ENCODE measurements around the gene KANSL1. TPM values are rescaled to one million over a fixed set of nuclear protein-coding genes. Genes with fewer than 3 reads are reported as not detected.
"Not testable (repeated sequence)": the region's sequence is repeated elsewhere in the genome, so short reads cannot be mapped to it uniquely, and the experiment has no call there.

Gene KANSL1
- total and polyA plus RNA-seq, 4 donors = 16.2 to 189 (median 47.4) TPM

- no peaks in the 10 kb centered on the region for H3K27me3 ChIP-seq (ENCODE audit: control insufficient read depth in 3 of 3, insufficient read depth in 3 of 3, low read length in 2 of 3)
- H3K4me3 ChIP-seq = no peak overlapping the region
- 88 to 89% methylated on average over 7 of the region's 7 CpGs for WGBS, 2 donors
- no peak overlapping the region for H3K9ac ChIP-seq (ENCODE audit: insufficient read depth in 1 of 2, low read length in 2 of 2)
- no peak overlapping the region for H3K27ac ChIP-seq (ENCODE audit: low read depth in 1 of 2, low read length in 1 of 2)
- peaks cover 3 to 37% (median 17%) of the 10 kb centered on the region in 5 donors for H3K4me1 ChIP-seq (ENCODE audit: control insufficient read depth in 5 of 5, insufficient read depth in 5 of 5, low read length in 5 of 5)
- H3K9me3 ChIP-seq (ENCODE audit: control insufficient read depth in 4 of 4, insufficient read depth in 3 of 4, low read length in 3 of 4) = no peaks in the 10 kb centered on the region
- no peaks in the 10 kb centered on the region for H3K36me3 ChIP-seq (ENCODE audit: control insufficient read depth in 4 of 4, insufficient read depth in 4 of 4, low read length in 4 of 4)
- DNase-seq (no peak), ATAC-seq (ENCODE audit: insufficient read depth, low FRiP score) (no peak)
- no peak for TF ChIP-seq CTCF (IDR thresholded peaks at IDR 0.05; ENCODE audit: control extremely low read depth, extremely low read depth)
Observed at GRCh38 chr17:46184696-46185095, 8.5 kb downstream of the KANSL1 start.

DNA sequence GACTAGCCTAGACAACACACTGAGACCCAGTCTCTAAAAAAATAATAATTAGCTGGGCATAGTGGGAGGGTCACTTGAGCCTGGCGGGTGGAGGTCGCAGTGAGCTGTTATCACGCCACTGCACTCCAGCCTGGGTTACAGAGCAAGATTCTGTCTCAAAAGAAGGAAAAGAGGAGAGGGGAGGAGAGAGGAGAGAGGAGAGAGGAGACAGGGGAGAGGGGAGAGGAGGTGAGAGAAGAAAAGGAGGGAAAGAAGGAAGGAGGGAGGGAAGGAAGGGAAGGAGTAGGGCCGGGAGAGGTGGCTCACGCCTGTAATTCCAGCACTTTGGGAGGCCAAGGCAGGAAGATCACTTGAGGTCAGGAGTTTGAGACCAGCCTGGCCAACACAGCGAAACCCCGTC lies 9.8 kb downstream of the KANSL1 start:
- H3K36me3 ChIP-seq (ENCODE audit: control insufficient read depth in 4 of 4, insufficient read depth in 4 of 4, low read length in 4 of 4); ATAC-seq (ENCODE audit: insufficient read depth, low FRiP score); DNase-seq; H3K27ac ChIP-seq (ENCODE audit: low read depth in 1 of 2, low read length in 1 of 2); H3K9me3 ChIP-seq (ENCODE audit: control insufficient read depth in 4 of 4, insufficient read depth in 3 of 4, low read length in 3 of 4); H3K4me3 ChIP-seq; H3K27me3 ChIP-seq (ENCODE audit: control insufficient read depth in 3 of 3, insufficient read depth in 3 of 3, low read length in 2 of 3); H3K9ac ChIP-seq (ENCODE audit: insufficient read depth in 1 of 2, low read length in 2 of 2): not testable (repeated sequence)
- H3K4me1 ChIP-seq (ENCODE audit: control insufficient read depth in 5 of 5, insufficient read depth in 5 of 5, low read length in 5 of 5) = peaks cover 4 to 41% (median 9%) of the 10 kb centered on the region in 5 donors
- 89 to 92% methylated on average over 7 of the region's 7 CpGs for WGBS, 2 donors

DNA sequence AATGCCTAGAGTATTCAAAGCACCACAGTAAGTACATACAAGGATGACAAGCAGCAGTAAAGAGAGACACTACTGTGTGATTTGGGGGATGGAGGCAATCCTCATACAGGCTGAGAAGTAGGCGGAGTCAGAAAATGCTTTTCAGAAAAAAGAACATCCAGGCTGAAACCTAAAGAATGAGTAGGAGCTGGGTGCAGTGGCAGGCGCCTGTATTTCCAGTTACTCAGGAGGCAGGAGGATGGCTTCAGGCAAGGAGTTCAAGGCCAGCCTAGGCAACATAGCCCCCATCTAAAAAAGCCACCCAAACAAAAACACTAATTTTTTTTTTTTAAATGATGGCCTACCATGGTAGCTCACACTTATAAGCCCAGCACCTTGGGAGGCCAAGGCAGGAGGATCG lies 10.3 kb downstream of the KANSL1 start:
- Histone ChIP-seq H3K4me1 (ENCODE audit: control insufficient read depth in 5 of 5, insufficient read depth in 5 of 5, low read length in 5 of 5) (peaks cover 0 to 38% (median 9%) of the 10 kb centered on the region in 5 donors), H3K27ac (ENCODE audit: low read depth in 1 of 2, low read length in 1 of 2) (no peak overlapping the region), H3K4me3 (no peak overlapping the region), H3K9me3 (ENCODE audit: control insufficient read depth in 4 of 4, insufficient read depth in 3 of 4, low read length in 3 of 4) (no peaks in the 10 kb centered on the region), H3K27me3 (ENCODE audit: control insufficient read depth in 3 of 3, insufficient read depth in 3 of 3, low read length in 2 of 3) (no peaks in the 10 kb centered on the region), H3K9ac (ENCODE audit: insufficient read depth in 1 of 2, low read length in 2 of 2) (no peak overlapping the region), H3K36me3 (ENCODE audit: control insufficient read depth in 4 of 4, insufficient read depth in 4 of 4, low read length in 4 of 4) (no peaks in the 10 kb centered on the region)
- TF ChIP-seq CTCF (IDR thresholded peaks at IDR 0.05; ENCODE audit: control extremely low read depth, extremely low read depth) = no peak
- 88 to 95% methylated on average over 3 of the region's 3 CpGs for WGBS, 2 donors
- DNase-seq = no peak
- ATAC-seq (ENCODE audit: insufficient read depth, low FRiP score) = no peak

DNA sequence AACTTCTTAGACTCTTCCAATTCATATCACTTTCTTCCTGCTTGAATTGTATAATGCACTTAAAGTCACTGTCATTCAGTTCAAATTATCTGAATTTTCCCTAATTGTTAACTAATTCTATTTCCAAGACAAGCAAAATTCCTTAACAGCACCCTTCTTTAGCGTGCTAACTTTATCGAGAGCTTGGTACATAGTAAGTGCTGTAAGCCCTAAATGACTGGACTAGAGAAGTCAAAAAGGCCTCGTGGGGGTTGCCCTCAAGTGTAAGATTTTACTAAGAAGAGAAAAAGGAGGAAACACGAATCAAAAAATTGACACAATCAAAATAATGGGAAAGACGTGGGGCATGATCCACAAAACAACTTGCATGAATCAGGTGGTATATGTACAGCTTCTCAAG lies 11.3 kb downstream of the KANSL1 start:
- no peaks in the 10 kb centered on the region for H3K36me3 ChIP-seq (ENCODE audit: control insufficient read depth in 4 of 4, insufficient read depth in 4 of 4, low read length in 4 of 4)
- no peaks in the 10 kb centered on the region for H3K9me3 ChIP-seq (ENCODE audit: control insufficient read depth in 4 of 4, insufficient read depth in 3 of 4, low read length in 3 of 4)
- ATAC-seq (ENCODE audit: insufficient read depth, low FRiP score) (no peak), DNase-seq (no peak)
- H3K27me3 ChIP-seq (ENCODE audit: control insufficient read depth in 3 of 3, insufficient read depth in 3 of 3, low read length in 2 of 3) = no peaks in the 10 kb centered on the region
- TF ChIP-seq CTCF (IDR thresholded peaks at IDR 0.05; ENCODE audit: control extremely low read depth, extremely low read depth) = no peak
- WGBS, 2 donors = 55 to 65% methylated on average over 5 of the region's 5 CpGs
- H3K4me1 ChIP-seq (ENCODE audit: control insufficient read depth in 5 of 5, insufficient read depth in 5 of 5, low read length in 5 of 5) = peaks cover 0 to 38% (median 9%) of the 10 kb centered on the region in 5 donors
- no peak overlapping the region for H3K9ac ChIP-seq (ENCODE audit: insufficient read depth in 1 of 2, low read length in 2 of 2)
- H3K4me3 ChIP-seq = no peak overlapping the region
- no peak overlapping the region for H3K27ac ChIP-seq (ENCODE audit: low read depth in 1 of 2, low read length in 1 of 2)

GRCh38 chr17:46181316-46181715 lies 11.9 kb downstream of the KANSL1 start:
- peaks cover 0 to 40% (median 9%) of the 10 kb centered on the region in 5 donors for H3K4me1 ChIP-seq (ENCODE audit: control insufficient read depth in 5 of 5, insufficient read depth in 5 of 5, low read length in 5 of 5)
- H3K27me3 ChIP-seq (ENCODE audit: control insufficient read depth in 3 of 3, insufficient read depth in 3 of 3, low read length in 2 of 3); H3K36me3 ChIP-seq (ENCODE audit: control insufficient read depth in 4 of 4, insufficient read depth in 4 of 4, low read length in 4 of 4); DNase-seq; H3K27ac ChIP-seq (ENCODE audit: low read depth in 1 of 2, low read length in 1 of 2); H3K9ac ChIP-seq (ENCODE audit: insufficient read depth in 1 of 2, low read length in 2 of 2); ATAC-seq (ENCODE audit: insufficient read depth, low FRiP score); H3K9me3 ChIP-seq (ENCODE audit: control insufficient read depth in 4 of 4, insufficient read depth in 3 of 4, low read length in 3 of 4); H3K4me3 ChIP-seq: not testable (repeated sequence)
- WGBS, 2 donors = 89 to 92% methylated on average over 14 of the region's 14 CpGs
